ENCODE results near the gene TBXA2R. TPM values are rescaled to one million over a fixed set of nuclear protein-coding genes. Genes with fewer than 3 reads are reported as not detected.

The TBXA2R gene
- total and polyA plus RNA-seq, 4 donors, result 1.7 to 6.0 (median 5.4) TPM

- TF ChIP-seq JUND (IDR thresholded peaks at IDR 0.05) (no peak), RAD21 (IDR thresholded peaks at IDR 0.05) (no peak), ATF3 (IDR thresholded peaks at IDR 0.05) (no peak), CTCF (IDR thresholded peaks at IDR 0.05; ENCODE audit: low read depth, low read length, missing input control) (no peak)
- Histone ChIP-seq H3K9ac (ENCODE audit: low read depth in 1 of 2, low read length in 2 of 2) (no peak overlapping the region), H3K27me3 (ENCODE audit: control insufficient read depth in 4 of 4, insufficient read depth in 4 of 4, low read length in 3 of 4) (no peaks in the 10 kb centered on the region), H3K36me3 (ENCODE audit: control insufficient read depth in 4 of 4, insufficient read depth in 3 of 4, low read depth in 1 of 4, low read length in 3 of 4) (no peaks in the 10 kb centered on the region), H3K4me1 (ENCODE audit: control insufficient read depth in 4 of 4, insufficient read depth in 4 of 4, low read length in 3 of 4) (peaks cover 0 to under 1% (median under 1%) of the 10 kb centered on the region in 4 donors), H3K9me3 (ENCODE audit: control insufficient read depth in 4 of 4, low read length in 3 of 4) (no peaks in the 10 kb centered on the region), H3K4me3 (ENCODE audit: low read depth in 1 of 3, low read length in 3 of 3) (no peak overlapping the region), H3K27ac (ENCODE audit: low read depth in 1 of 2, low read length in 2 of 2) (no peak overlapping the region)
- DNase-seq (ENCODE audit: low spot score), result no peak
- WGBS, result 63% methylated on average over 31 of the region's 31 CpGs
These were observed 19.8 kb downstream of the TBXA2R start for GRCh38 chr19:3586707-3587346.

GRCh38 chr19:3586127-3586626 lies 20.5 kb downstream of the TBXA2R start:
- H3K27ac ChIP-seq (ENCODE audit: low read depth in 1 of 2, low read length in 2 of 2), result no peak overlapping the region
- H3K9ac ChIP-seq (ENCODE audit: low read depth in 1 of 2, low read length in 2 of 2), result no peak overlapping the region
- H3K4me3 ChIP-seq (ENCODE audit: low read depth in 1 of 3, low read length in 3 of 3), result peak overlapping the region in 1 of 3 donors; percentile 43
- H3K9me3 ChIP-seq (ENCODE audit: control insufficient read depth in 4 of 4, low read length in 3 of 4), result no peaks in the 10 kb centered on the region
- no peak for DNase-seq (ENCODE audit: low spot score)
- no peaks in the 10 kb centered on the region for H3K4me1 ChIP-seq (ENCODE audit: control insufficient read depth in 4 of 4, insufficient read depth in 4 of 4, low read length in 3 of 4)
- H3K27me3 ChIP-seq (ENCODE audit: control insufficient read depth in 4 of 4, insufficient read depth in 4 of 4, low read length in 3 of 4), result no peaks in the 10 kb centered on the region
- peak; percentile 24 for TF ChIP-seq CTCF (IDR thresholded peaks at IDR 0.05; ENCODE audit: low read depth, low read length, missing input control)
- TF ChIP-seq FOXA1 (IDR thresholded peaks at IDR 0.05), result no peak
- TF ChIP-seq RAD21 (IDR thresholded peaks at IDR 0.05), result peak; percentile 43 to 51
- no peak for TF ChIP-seq NR2F2 (IDR thresholded peaks at IDR 0.05)
- TF ChIP-seq REST (IDR thresholded peaks at IDR 0.05), result no peak
- 24% methylated on average over 16 of the region's 16 CpGs for WGBS
- H3K36me3 ChIP-seq (ENCODE audit: control insufficient read depth in 4 of 4, insufficient read depth in 3 of 4, low read depth in 1 of 4, low read length in 3 of 4), result no peaks in the 10 kb centered on the region

Measured in liver (tissue), 9 donors.